NCI-H2107 treated with DMSO at 0.1 percent for 48 hours (cell line): ENCODE data around the gene UBL5.
"Not testable (repeated sequence)": the region's sequence is repeated elsewhere in the genome, so short reads cannot be mapped to it uniquely, and the experiment has no call there.

Experiments
- DNase-seq: peaks from one replicate; lab custom pipeline; 2025; ENCODE audit not compliant: unreplicated experiment; lab: John Stamatoyannopoulos, UW

The UBL5 gene

GRCh38 chr19:9808855-9809824 is 18.6 kb upstream of the UBL5 start:
- peak; percentile 54 for DNase-seq

- no peak for DNase-seq
These were observed 16.6 kb upstream of the UBL5 start for GRCh38 chr19:9811139-9811538.

- no peak for DNase-seq
These were observed 9.5 kb upstream of the UBL5 start for GRCh38 chr19:9818175-9818733.

- DNase-seq = peak; percentile 96
These were observed 8.8 kb upstream of the UBL5 start, which contains the start of gene FBXL12 for GRCh38 chr19:9818734-9819595. Gene FBXL12 (minus strand): TSS chr19:9819079. CDS start chr19:9818813, 266 bp downstream.

- no peak for DNase-seq
These were observed 8.2 kb upstream of the UBL5 start for GRCh38 chr19:9819596-9819909.

GRCh38 chr19:9820034-9820433 is 7.7 kb upstream of the UBL5 start:
- not testable (repeated sequence) for DNase-seq

GRCh38 chr19:9823816-9824215 is 3.9 kb upstream of the UBL5 start:
- no peak for DNase-seq

GRCh38 chr19:9828551-9829063 is 889 bp downstream of the UBL5 start:
- no peak for DNase-seq

- no peak for DNase-seq
These were observed 6.6 kb downstream of the UBL5 start for GRCh38 chr19:9834307-9834725.

- peak; percentile 92 for DNase-seq
These were observed 7.2 kb downstream of the UBL5 start, which contains the start of gene PIN1 for GRCh38 chr19:9834726-9835506. Gene PIN1 (plus strand): TSS chr19:9835318. CDS start chr19:9835345, 27 bp downstream.

- DNase-seq = no peak
These were observed 7.8 kb downstream of the UBL5 start for GRCh38 chr19:9835507-9835949.

- DNase-seq = no peak
These were observed 8.3 kb downstream of the UBL5 start for GRCh38 chr19:9836021-9836420.

GRCh38 chr19:9838324-9838723 is 10.6 kb downstream of the UBL5 start:
- DNase-seq = no peak

GRCh38 chr19:9839415-9839814 is 11.7 kb downstream of the UBL5 start:
- DNase-seq = no peak

- no peak for DNase-seq
These were observed 15.3 kb downstream of the UBL5 start for GRCh38 chr19:9842834-9843625.

- not testable (repeated sequence) for DNase-seq
These were observed 16.0 kb downstream of the UBL5 start for GRCh38 chr19:9843626-9844273.

- DNase-seq = no peak
These were observed 19.5 kb downstream of the UBL5 start for GRCh38 chr19:9847087-9847671.

- DNase-seq = no peak
These were observed 20.3 kb downstream of the UBL5 start for GRCh38 chr19:9848060-9848459.

GRCh38 chr19:9848762-9849161 is 21.0 kb downstream of the UBL5 start:
- no peak for DNase-seq
